WTC11 (cell line): ENCODE data around the gene EXOSC1. TPM values are rescaled to one million over a fixed set of nuclear protein-coding genes. Genes with fewer than 3 reads are reported as not detected.
"Not testable (repeated sequence)": the region's sequence is repeated elsewhere in the genome, so short reads cannot be mapped to it uniquely, and the experiment has no call there.

Experiments
- ATAC-seq: fragments of 200-7000 bp; cut with Tn5 transposase; 2 replicates; pipeline ENCODE4 v1.10.0; 2021; ENCODE audit warnings: mild to moderate bottlenecking, moderate library complexity
- CTCF ChIA-PET: fragments of 300-600 bp; sonication (Branson Sonifier 250); formaldehyde crosslinking; loops from one replicate; lab custom pipeline; 2021; ENCODE audit warnings: antibody characterized with exemption; lab: Charles Lee
- POLR2A ChIA-PET: fragments of 350-600 bp; sonication (Branson Sonifier 250); formaldehyde crosslinking; loops from one replicate; lab custom pipeline; 2021; ENCODE audit warnings: antibody characterized with exemption; lab: Charles Lee
- DNase-seq: peaks from one replicate; pipeline ENCODE4 v3.0.0; 2021; ENCODE audit warnings: low spot score
- H3K27ac Mint-ChIP-seq: 2 replicates; pipeline ENCODE4 v1.8.0; 2021; ENCODE audit warnings: mixed read lengths
- H3K27me3 Mint-ChIP-seq: 2 replicates; pipeline ENCODE4 v1.8.0; 2021; ENCODE audit warnings: low read depth, mild to moderate bottlenecking, moderate library complexity, mixed read lengths
- H3K36me3 Mint-ChIP-seq: 2 replicates; pipeline ENCODE4 v1.8.0; 2021; ENCODE audit warnings: mixed read lengths
- H3K4me1 Mint-ChIP-seq: 2 replicates; pipeline ENCODE4 v1.8.0; 2022; ENCODE audit warnings: mixed read lengths
- H3K4me3 Mint-ChIP-seq: 2 replicates; pipeline ENCODE4 v1.8.0; 2021; ENCODE audit warnings: mild to moderate bottlenecking, moderate library complexity, mixed read lengths
- H3K9me3 Mint-ChIP-seq: 2 replicates; pipeline ENCODE4 v1.8.0; 2021; ENCODE audit warnings: mixed read lengths
- ESRRA ChIP-seq: sonication (generic); formaldehyde crosslinking; IDR thresholded peaks from 2 replicates; pipeline ENCODE4 v1.8.1; 2022; ENCODE audit warnings: mild to moderate bottlenecking, missing genetic modification reagents, borderline replicate concordance
- ETV6 ChIP-seq: sonication (generic); formaldehyde crosslinking; IDR thresholded peaks from 2 replicates; pipeline ENCODE4 v1.8.1; 2022; ENCODE audit warnings: mild to moderate bottlenecking, missing genetic modification reagents
- GABPB1 ChIP-seq: sonication (generic); formaldehyde crosslinking; IDR thresholded peaks from 2 replicates; pipeline ENCODE4 v1.8.1; 2023; ENCODE audit warnings: mild to moderate bottlenecking, missing genetic modification reagents
- GTF2I ChIP-seq: fragments of 250-450 bp; sonication (Bioruptor Pico); conservative IDR thresholded peaks from 2 replicates; pipeline ENCODE4 v1.4.0; 2021; ENCODE audit warnings: mild to moderate bottlenecking
- HMGA2 ChIP-seq: fragments of 250-450 bp; sonication (Bioruptor Pico); IDR thresholded peaks from 2 replicates; pipeline ENCODE4 v1.4.0; 2021; ENCODE audit warnings: mild to moderate bottlenecking, moderate library complexity
- JAZF1 ChIP-seq: fragments of 250-450 bp; sonication (Bioruptor Pico); IDR thresholded peaks from 2 replicates; pipeline ENCODE4 v1.9.0; 2021; ENCODE audit warnings: moderate library complexity, mild to moderate bottlenecking, inconsistent platforms
- MLX ChIP-seq: sonication (generic); formaldehyde crosslinking; IDR thresholded peaks from 2 replicates; pipeline ENCODE4 v1.8.1; 2023; ENCODE audit warnings: mild to moderate bottlenecking, missing genetic modification reagents, moderate library complexity
- NFE2L1 ChIP-seq: sonication (generic); formaldehyde crosslinking; IDR thresholded peaks from 2 replicates; pipeline ENCODE4 v1.8.1; 2023; ENCODE audit warnings: missing genetic modification reagents
- NFYB ChIP-seq: sonication (generic); formaldehyde crosslinking; conservative IDR thresholded peaks from 2 replicates; pipeline ENCODE4 v1.8.0; 2022; ENCODE audit warnings: low read depth, missing genetic modification reagents
- PRRX2 ChIP-seq: fragments of 250-450 bp; sonication (Bioruptor Pico); IDR thresholded peaks from 2 replicates; pipeline ENCODE4 v1.8.0; 2021; ENCODE audit warnings: mild to moderate bottlenecking
- RORB ChIP-seq: fragments of 250-450 bp; sonication (Bioruptor Pico); IDR thresholded peaks from 2 replicates; pipeline ENCODE4 v1.9.0; 2021; ENCODE audit warnings: mild to moderate bottlenecking
- SP1 ChIP-seq: sonication (generic); formaldehyde crosslinking; conservative IDR thresholded peaks from 2 replicates; pipeline ENCODE4 v1.8.1; 2022; ENCODE audit warnings: missing genetic modification reagents
- ZMAT4 ChIP-seq: fragments of 250-450 bp; sonication (Bioruptor Pico); IDR thresholded peaks from 2 replicates; pipeline ENCODE4 v1.9.0; 2021; ENCODE audit warnings: mild to moderate bottlenecking
- ZNF263 ChIP-seq: sonication (generic); formaldehyde crosslinking; IDR thresholded peaks from 2 replicates; pipeline ENCODE4 v1.8.1; 2022; ENCODE audit warnings: low read depth, mild to moderate bottlenecking, moderate library complexity, missing genetic modification reagents
- ZNF423 ChIP-seq: fragments of 250-450 bp; sonication (Bioruptor Pico); IDR thresholded peaks from 2 replicates; pipeline ENCODE4 v2.1.2; 2022; ENCODE audit warnings: mild to moderate bottlenecking, moderate library complexity
- ZNF671 ChIP-seq: fragments of 250-450 bp; sonication (Bioruptor Pico); IDR thresholded peaks from 2 replicates; pipeline ENCODE4 v1.8.0; 2021; ENCODE audit warnings: mild to moderate bottlenecking
- total RNA-seq: library from RNA; stranded (reverse); gene quantifications from 3 replicates; pipeline ENCODE4 v1.2.3, GENCODE V29; 2021
- TF ChIP-seq, protein P1 (sequence below): sonication (generic); formaldehyde crosslinking; IDR thresholded peaks from 2 replicates; pipeline ENCODE4 v1.8.0; 2023; ENCODE audit warnings: missing genetic modification reagents
- TF ChIP-seq, protein P2 (sequence below): sonication (generic); formaldehyde crosslinking; IDR thresholded peaks from 2 replicates; pipeline ENCODE4 v1.8.0; 2022; ENCODE audit warnings: mild to moderate bottlenecking, missing genetic modification reagents
- TF ChIP-seq, protein P3 (sequence below): sonication (generic); formaldehyde crosslinking; IDR thresholded peaks from 2 replicates; pipeline ENCODE4 v1.8.0; 2022; ENCODE audit warnings: mild to moderate bottlenecking, missing genetic modification reagents
- TF ChIP-seq, protein P4 (sequence below): fragments of 250-450 bp; sonication (Bioruptor Pico); IDR thresholded peaks from 2 replicates; pipeline ENCODE4 v2.1.2; 2022; ENCODE audit warnings: mild to moderate bottlenecking, moderate library complexity
- TF ChIP-seq, protein P5 (sequence below): sonication (generic); formaldehyde crosslinking; IDR thresholded peaks from 2 replicates; pipeline ENCODE4 v1.8.0; 2022; ENCODE audit warnings: mild to moderate bottlenecking, missing genetic modification reagents
- TF ChIP-seq, protein P6 (sequence below): sonication (generic); formaldehyde crosslinking; IDR thresholded peaks from 2 replicates; pipeline ENCODE4 v1.8.0; 2022; ENCODE audit warnings: missing genetic modification reagents

Gene EXOSC1
- total RNA-seq, 1 experiment from 2014 or later = 53.7 TPM

DNA sequence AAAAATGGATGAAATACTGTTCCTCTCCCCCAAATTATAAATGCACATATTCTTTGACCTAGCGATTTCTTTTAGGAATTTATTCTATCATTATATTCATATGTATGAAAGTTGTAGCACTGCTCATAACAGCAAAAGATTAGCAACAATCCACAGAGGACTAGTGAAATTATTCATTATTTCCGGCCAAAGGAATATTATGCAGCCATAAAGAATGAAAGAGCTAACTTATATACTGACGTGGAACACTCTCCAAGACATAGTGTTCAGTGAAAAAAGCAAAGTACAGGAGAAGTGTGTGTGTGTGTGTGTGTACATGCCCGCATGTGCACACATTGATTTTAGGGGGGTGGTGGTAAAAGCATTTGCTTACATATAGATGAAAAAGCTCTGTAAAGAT lies 29.1 kb upstream of the EXOSC1 start (continued):
- TF ChIP-seq GABPB1 (CRISPR knock-in tag) (no peak), ZMAT4 (no peak)
- TF ChIP-seq, all 79 proteins: peak for 0

DNA sequence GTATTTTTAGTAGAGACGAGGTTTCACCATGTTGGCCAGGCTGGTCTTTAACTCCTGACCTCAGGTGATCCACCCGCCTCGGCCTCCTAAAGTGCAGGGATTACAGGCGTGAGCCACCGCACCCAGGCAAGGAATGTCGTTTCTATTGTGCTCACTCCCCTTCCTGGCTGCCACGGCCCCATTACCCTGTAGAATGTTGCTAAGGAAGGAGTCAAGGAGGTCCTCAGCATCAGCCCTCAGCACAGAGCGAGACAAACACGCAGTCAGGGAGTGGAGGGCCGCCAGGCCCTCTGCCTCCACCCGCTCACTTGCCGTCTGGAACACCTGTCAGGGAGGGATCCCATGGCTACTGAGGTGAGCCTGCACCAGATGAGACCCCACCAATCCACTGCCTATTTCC lies 23.0 kb upstream of the EXOSC1 start:
- H3K4me3 Mint-ChIP-seq, H3K27me3 Mint-ChIP-seq, CTCF ChIA-PET, H3K9me3 Mint-ChIP-seq, DNase-seq, ATAC-seq, H3K27ac Mint-ChIP-seq, POLR2A ChIA-PET, H3K4me1 Mint-ChIP-seq: not testable (repeated sequence)
- H3K36me3 Mint-ChIP-seq = peaks cover 65% of the 10 kb centered on the region

GRCh38 chr10:97468162-97468561 lies 22.4 kb upstream of the EXOSC1 start:
- H3K27me3 Mint-ChIP-seq = no peaks in the 10 kb centered on the region
- no peak for DNase-seq
- no peak overlapping the region for H3K27ac Mint-ChIP-seq
- no peaks in the 10 kb centered on the region for H3K4me1 Mint-ChIP-seq
- TF ChIP-seq, protein P1, sequence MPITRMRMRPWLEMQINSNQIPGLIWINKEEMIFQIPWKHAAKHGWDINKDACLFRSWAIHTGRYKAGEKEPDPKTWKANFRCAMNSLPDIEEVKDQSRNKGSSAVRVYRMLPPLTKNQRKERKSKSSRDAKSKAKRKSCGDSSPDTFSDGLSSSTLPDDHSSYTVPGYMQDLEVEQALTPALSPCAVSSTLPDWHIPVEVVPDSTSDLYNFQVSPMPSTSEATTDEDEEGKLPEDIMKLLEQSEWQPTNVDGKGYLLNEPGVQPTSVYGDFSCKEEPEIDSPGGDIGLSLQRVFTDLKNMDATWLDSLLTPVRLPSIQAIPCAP (CRISPR knock-in tag) = no peak
- TF ChIP-seq ESRRA (CRISPR knock-in tag) = no peak
- TF ChIP-seq, protein P2, sequence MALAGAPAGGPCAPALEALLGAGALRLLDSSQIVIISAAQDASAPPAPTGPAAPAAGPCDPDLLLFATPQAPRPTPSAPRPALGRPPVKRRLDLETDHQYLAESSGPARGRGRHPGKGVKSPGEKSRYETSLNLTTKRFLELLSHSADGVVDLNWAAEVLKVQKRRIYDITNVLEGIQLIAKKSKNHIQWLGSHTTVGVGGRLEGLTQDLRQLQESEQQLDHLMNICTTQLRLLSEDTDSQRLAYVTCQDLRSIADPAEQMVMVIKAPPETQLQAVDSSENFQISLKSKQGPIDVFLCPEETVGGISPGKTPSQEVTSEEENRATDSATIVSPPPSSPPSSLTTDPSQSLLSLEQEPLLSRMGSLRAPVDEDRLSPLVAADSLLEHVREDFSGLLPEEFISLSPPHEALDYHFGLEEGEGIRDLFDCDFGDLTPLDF (CRISPR knock-in tag) = no peak
- no peak for TF ChIP-seq RORB
- no peak for TF ChIP-seq SP1
- TF ChIP-seq, protein P3, sequence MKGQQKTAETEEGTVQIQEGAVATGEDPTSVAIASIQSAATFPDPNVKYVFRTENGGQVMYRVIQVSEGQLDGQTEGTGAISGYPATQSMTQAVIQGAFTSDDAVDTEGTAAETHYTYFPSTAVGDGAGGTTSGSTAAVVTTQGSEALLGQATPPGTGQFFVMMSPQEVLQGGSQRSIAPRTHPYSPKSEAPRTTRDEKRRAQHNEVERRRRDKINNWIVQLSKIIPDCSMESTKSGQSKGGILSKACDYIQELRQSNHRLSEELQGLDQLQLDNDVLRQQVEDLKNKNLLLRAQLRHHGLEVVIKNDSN = no peak
- no peak for TF ChIP-seq HMGA2 (CRISPR knock-in tag)
- no peak for TF ChIP-seq ZNF423 (CRISPR knock-in tag)
- TF ChIP-seq NFE2L1 (CRISPR knock-in tag) = no peak
- no peak for TF ChIP-seq MLX (CRISPR knock-in tag)
- TF ChIP-seq, protein P4, sequence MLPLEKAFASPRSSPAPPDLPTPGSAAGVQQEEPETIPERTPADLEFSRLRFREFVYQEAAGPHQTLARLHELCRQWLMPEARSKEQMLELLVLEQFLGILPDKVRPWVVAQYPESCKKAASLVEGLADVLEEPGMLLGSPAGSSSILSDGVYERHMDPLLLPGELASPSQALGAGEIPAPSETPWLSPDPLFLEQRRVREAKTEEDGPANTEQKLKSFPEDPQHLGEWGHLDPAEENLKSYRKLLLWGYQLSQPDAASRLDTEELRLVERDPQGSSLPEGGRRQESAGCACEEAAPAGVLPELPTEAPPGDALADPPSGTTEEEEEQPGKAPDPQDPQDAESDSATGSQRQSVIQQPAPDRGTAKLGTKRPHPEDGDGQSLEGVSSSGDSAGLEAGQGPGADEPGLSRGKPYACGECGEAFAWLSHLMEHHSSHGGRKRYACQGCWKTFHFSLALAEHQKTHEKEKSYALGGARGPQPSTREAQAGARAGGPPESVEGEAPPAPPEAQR (CRISPR knock-in tag) = no peak
- TF ChIP-seq PRRX2 (CRISPR knock-in tag) = no peak
- no peak for TF ChIP-seq ZNF671
- H3K36me3 Mint-ChIP-seq = peaks cover 63% of the 10 kb centered on the region
- no peaks in the 10 kb centered on the region for H3K9me3 Mint-ChIP-seq
- ATAC-seq = no peak
- ChIA-PET POLR2A (interaction anchor here (0.7 kb wide), 1 partner anchor 297 kb away, joined by 3 read pairs; no protein-coding TSS in a partner anchor), CTCF (no interaction called here)
- H3K4me3 Mint-ChIP-seq = no peak overlapping the region

GRCh38 chr10:97466755-97467154 lies 20.9 kb upstream of the EXOSC1 start:
- POLR2A ChIA-PET = no interaction called here
- H3K36me3 Mint-ChIP-seq = peaks cover 69% of the 10 kb centered on the region
- no peaks in the 10 kb centered on the region for H3K9me3 Mint-ChIP-seq
- no peak for DNase-seq
- H3K4me3 Mint-ChIP-seq = no peak overlapping the region
- CTCF ChIA-PET = interaction anchor here (0.8 to 2.0 kb wide), 3 partner anchors 83 to 145 kb away, joined by 3 to 6 read pairs (median 5); no protein-coding TSS in a partner anchor
- no peaks in the 10 kb centered on the region for H3K27me3 Mint-ChIP-seq
- H3K4me1 Mint-ChIP-seq = no peaks in the 10 kb centered on the region
- peak overlapping the region; percentile 80 for H3K27ac Mint-ChIP-seq
- ATAC-seq = no peak
- TF ChIP-seq ZNF263 = no peak
- no peak for TF ChIP-seq RORB
- no peak for TF ChIP-seq ETV6 (CRISPR knock-in tag)
- TF ChIP-seq JAZF1 (CRISPR knock-in tag) = no peak
- no peak for TF ChIP-seq GTF2I
- TF ChIP-seq, protein P5, sequence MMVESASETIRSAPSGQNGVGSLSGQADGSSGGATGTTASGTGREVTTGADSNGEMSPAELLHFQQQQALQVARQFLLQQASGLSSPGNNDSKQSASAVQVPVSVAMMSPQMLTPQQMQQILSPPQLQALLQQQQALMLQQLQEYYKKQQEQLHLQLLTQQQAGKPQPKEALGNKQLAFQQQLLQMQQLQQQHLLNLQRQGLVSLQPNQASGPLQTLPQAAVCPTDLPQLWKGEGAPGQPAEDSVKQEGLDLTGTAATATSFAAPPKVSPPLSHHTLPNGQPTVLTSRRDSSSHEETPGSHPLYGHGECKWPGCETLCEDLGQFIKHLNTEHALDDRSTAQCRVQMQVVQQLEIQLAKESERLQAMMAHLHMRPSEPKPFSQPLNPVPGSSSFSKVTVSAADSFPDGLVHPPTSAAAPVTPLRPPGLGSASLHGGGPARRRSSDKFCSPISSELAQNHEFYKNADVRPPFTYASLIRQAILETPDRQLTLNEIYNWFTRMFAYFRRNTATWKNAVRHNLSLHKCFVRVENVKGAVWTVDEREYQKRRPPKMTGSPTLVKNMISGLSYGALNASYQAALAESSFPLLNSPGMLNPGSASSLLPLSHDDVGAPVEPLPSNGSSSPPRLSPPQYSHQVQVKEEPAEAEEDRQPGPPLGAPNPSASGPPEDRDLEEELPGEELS (CRISPR knock-in tag) = no peak
- TF ChIP-seq NFYB (CRISPR knock-in tag) = no peak
- TF ChIP-seq, protein P6, sequence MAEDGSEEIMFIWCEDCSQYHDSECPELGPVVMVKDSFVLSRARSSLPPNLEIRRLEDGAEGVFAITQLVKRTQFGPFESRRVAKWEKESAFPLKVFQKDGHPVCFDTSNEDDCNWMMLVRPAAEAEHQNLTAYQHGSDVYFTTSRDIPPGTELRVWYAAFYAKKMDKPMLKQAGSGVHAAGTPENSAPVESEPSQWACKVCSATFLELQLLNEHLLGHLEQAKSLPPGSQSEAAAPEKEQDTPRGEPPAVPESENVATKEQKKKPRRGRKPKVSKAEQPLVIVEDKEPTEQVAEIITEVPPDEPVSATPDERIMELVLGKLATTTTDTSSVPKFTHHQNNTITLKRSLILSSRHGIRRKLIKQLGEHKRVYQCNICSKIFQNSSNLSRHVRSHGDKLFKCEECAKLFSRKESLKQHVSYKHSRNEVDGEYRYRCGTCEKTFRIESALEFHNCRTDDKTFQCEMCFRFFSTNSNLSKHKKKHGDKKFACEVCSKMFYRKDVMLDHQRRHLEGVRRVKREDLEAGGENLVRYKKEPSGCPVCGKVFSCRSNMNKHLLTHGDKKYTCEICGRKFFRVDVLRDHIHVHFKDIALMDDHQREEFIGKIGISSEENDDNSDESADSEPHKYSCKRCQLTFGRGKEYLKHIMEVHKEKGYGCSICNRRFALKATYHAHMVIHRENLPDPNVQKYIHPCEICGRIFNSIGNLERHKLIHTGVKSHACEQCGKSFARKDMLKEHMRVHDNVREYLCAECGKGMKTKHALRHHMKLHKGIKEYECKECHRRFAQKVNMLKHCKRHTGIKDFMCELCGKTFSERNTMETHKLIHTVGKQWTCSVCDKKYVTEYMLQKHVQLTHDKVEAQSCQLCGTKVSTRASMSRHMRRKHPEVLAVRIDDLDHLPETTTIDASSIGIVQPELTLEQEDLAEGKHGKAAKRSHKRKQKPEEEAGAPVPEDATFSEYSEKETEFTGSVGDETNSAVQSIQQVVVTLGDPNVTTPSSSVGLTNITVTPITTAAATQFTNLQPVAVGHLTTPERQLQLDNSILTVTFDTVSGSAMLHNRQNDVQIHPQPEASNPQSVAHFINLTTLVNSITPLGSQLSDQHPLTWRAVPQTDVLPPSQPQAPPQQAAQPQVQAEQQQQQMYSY (CRISPR knock-in tag) = no peak
